ENCODE results near the gene ACSS3.
"Not testable (repeated sequence)": the region's sequence is repeated elsewhere in the genome, so short reads cannot be mapped to it uniquely, and the experiment has no call there.

ACSS3 gene

DNA sequence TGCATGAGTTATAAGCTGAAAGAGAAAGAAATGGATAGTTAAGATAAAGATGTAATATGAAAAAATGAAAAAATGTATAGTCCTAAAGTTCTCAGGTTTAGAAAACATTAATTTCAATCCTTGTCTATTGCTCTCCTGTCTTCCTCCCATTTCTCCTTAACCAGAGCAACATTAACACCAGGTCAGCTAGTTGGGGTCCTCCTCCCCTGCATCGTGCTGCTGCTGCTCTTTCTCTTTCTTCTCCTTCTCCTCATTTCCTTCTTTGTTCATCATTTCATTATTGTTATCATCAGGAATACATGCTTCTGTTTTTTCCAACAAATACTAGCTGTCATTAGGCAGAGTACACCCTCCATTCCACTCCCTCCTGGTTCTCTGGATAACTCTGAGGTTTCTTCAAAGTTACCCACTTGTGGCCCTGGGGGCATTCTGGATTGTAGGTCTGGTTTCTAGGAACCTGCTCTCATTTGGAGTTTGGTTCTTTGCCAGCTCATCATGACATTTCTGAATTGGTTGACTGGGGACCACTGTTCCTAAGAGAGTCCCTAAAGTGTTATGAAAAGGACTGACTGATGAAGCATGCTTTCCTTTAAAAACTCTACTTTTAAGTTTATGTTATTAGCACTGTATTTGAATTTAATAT is 17.0 kb downstream of the ACSS3 start:
- DNase-seq, result no peak

- DNase-seq, result no peak
These were observed 17.8 kb downstream of the ACSS3 start for GRCh38 chr12:81095501-81096232.

GRCh38 chr12:81105687-81106086 is 27.8 kb downstream of the ACSS3 start:
- DNase-seq, result no peak

DNA sequence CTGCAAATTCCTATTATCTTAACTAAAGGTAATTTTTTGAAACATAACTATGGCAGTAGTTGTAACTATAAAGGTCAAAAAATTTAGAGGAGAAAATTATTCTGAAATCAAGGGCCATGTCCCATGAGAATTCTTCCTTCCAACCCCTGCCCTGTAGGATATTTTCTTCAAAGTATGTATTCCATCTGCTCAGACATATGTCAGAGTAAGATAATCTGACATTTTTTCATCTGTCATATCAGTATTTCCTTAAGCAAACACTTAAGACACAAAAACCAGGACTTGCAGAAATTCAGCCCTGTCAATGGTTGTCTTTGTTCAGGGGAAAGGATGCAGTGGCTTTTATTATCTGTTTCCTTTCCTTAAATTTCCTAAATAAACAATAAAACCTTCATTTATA is 36.3 kb downstream of the ACSS3 start:
- DNase-seq, result no peak

- not testable (repeated sequence) for DNase-seq
These were observed 41.2 kb downstream of the ACSS3 start for GRCh38 chr12:81119069-81119468.

DNA sequence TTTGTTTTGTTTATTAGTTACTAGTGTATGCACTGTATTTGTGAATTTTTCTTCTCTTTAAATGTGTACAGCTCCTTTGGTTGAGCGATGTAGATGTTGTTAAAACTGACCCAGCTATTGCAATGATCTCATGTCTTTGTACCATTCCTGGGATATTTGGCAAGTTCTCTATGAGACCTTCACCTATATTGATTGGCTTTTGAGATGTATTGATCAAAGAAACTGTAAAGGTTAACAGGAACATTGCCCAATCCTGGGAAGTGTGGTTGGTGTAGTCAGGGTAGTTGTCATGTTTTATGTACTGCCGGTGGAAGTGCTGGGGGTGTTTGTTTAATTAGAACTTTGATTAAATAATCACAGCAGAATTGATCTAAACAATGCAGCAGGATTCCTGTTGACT is 43.1 kb downstream of the ACSS3 start:
- no peak for DNase-seq

DNA sequence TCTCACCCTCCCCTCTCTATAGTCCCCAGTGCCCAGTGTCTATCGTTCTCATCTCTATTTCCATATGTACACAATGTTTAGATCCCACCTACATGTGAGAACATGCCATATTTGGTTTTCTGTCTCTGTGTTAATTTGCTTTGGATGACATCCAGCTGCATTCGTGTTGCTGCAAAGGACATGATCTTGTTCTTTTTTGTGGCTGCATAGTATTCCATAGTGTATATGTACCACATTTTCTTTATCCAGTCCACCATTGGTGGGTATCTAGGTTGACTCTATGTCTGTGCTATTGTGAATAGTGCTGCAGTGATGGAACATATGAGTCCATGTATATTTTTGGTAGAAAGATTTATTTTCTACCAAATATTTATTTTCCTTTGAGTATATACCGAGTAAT is 45.7 kb downstream of the ACSS3 start:
- no peak for DNase-seq

GRCh38 chr12:81125691-81126090 is 47.8 kb downstream of the ACSS3 start:
- DNase-seq, result no peak

GRCh38 chr12:81128930-81129554 is 51.2 kb downstream of the ACSS3 start:
- no peak for DNase-seq

DNA sequence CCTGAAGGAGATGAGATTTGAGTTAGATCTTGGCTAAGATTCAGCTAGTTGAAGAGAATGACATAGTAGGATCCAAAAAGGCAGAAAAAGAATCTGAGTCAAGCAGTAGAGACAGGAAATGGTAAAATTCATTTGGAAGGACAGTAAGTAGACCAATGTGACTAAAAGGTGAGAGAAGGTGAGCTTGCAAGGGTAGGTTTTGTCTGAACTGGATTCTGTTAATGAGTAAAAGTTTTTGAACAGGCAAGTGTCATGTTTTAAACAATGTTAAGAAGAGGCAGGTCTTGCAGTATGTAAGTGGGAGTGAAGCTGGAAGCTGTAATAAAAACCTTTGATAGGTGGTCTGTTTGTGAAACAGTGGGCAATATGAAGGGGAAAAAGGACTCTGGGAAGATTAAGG is 58.6 kb downstream of the ACSS3 start:
- DNase-seq, result no peak

DNA sequence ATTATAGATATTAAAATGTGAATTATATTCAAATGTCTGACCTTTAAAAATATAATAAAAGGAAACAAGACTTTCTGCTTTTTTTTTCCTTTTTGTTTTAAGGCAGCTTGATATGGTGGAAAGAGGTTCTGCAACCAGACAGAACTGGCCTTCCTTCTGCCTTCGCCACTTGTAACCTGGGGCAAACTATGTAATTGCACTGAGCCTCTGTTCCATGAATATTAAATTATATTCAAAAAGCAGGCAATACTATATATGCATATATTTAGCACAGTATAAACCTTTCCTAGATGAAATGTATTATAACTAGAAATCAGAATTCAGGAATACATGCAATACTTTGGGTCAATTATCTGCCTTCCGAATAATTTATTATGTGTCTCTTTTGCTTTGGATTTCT is 59.9 kb downstream of the ACSS3 start:
- no peak for DNase-seq

- no peak for DNase-seq
These were observed 63.3 kb downstream of the ACSS3 start for GRCh38 chr12:81141217-81141616.

DNA sequence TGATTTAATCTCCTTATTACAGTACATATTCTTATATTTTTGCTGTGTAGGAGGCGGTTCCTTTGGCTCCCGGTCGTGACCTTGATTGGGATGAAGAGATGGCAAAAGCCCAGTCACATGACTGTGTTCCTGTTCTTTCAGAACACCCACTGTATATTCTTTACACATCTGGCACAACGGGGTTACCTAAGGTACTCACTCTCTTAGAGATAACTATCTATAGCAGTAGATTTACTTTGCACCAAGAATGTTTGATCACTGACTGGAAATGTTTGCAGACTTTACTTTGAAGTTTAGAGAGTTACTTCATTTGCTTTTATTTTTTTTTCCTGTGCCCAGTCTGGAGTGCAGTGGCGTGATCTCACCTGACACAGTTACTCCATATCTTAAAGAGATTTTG is 65.2 kb downstream of the ACSS3 start:
- DNase-seq, result no peak

DNA sequence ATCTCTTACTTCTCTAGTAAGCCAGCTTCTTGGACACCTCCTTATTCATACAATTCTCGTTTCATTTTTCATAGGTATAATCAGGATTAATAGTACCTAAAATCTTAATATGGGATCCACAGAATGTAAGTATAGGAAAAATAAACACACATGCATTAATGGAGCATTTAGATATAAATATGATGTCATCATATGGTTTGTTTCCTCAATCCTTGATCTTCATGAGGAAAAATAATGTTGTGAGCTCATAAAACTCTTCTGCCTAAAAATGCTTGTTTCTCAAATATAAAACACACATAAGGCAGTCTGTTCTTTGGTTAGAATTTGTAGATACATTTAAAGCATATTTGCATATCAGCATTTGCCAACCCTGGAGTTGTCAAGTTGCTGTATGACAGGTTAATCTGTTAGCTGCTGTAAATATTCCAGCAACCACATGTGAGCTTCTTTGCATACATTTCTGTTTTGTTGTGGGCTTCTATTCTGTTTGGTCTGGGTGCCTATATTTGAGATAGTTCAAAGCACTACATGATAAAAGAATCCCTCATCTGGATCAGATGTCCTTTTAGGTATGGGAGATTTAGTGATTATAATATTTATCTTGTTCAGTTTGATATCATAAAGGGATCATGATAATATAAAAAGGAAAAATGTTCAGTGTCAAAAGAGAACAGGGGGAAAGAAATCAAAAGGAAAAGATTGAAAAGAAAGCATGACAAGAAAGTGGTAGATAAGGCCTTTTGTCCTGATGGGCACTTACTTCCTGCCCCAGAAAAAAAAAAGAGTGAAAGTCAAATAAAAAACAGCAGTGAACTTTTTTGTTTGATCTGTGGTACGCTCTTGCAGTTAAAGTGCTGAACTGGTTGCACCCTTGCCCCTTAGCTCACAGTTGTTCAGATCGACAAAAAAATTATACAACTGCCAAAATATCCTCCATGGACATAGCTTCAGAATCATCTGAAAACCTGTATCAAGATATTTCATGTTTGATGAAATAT is 68.6 kb downstream of the ACSS3 start:
- DNase-seq, result no peak

GRCh38 chr12:81147292-81147919 is 69.5 kb downstream of the ACSS3 start:
- DNase-seq, result no peak

DNA sequence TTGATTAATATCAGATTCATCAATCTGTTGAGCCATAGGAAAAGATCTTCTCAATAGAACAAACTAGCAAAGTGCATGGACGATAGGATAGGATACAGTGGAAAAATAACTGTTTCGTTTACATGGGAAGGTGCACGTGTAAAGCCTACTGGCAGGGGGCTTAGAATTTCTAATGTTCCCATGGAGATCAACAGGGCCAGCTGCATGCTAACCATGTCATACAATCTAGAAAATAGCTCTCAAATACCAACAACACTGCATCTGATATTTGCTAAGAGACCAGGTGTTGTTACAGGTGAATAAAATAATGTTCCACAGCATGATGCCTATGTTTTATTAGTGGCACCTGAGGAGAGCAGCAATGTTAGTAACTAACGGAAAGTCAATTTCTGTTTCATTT is 72.5 kb downstream of the ACSS3 start:
- no peak for DNase-seq

DNA sequence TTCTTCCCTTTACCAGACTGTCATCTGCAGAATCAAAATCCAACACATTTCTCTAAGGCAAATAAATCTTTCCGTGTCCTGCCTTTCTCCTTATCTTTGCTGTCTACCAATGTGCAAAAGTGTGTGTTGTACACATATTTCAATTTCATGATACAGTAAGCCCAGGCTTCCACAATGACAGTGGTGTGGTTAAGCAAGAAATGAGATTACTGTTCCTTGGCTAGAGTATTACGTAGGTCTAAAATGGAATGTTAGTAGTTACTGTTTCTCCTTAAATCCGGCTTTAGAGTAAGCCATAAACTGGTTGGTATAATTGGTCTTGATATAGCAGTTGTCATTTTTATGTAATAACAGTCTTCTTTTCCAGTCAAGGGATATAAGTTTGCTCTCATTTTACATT is 82.0 kb downstream of the ACSS3 start:
- DNase-seq, result no peak

DNA sequence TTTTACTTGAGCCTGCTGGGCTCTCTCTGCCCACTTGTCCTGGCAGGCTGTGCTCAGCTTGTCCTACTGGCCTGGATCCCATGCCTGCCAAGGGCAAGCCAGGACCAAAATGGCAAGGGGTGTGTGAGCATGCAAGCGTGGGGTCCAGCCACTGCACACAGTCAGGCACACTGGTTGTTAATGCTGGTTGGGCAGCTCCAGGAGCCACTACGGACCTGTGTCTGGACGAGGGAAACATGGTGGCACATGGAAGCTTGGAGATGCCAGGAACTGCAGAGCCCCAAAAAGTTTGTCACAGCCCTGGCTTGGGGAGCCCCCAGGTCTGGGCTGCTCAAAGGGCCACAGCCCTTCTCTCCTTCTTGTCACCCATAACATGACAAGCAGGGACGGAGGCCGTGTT is 83.8 kb downstream of the ACSS3 start:
- DNase-seq, result no peak

- DNase-seq, result no peak
These were observed 84.7 kb downstream of the ACSS3 start for GRCh38 chr12:81162391-81163136.

GRCh38 chr12:81164827-81165226 is 86.9 kb downstream of the ACSS3 start:
- DNase-seq, result no peak

GRCh38 chr12:81166790-81167189 is 88.9 kb downstream of the ACSS3 start:
- DNase-seq, result no peak

DNA sequence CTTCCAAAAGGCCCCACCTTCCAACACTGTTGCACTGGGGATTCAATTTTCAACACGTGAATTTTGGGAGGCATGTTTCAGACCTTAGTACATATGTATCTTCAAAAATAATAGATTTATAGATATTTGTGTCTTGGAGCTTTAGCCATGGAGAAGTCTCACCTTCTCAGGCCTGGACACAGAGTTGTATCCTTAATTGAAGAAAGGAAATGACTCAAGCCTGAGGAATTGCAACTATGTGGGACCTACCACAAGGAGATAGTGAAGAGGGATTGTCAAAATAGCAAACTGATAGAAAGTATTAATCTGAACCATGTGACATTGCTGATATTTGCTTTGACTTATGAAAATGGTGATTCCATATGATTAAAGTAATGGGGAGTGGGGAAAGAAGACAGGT is 89.8 kb downstream of the ACSS3 start:
- DNase-seq, result no peak
